ENCODE measurements around the gene INPP5A. TPM values are rescaled to one million over a fixed set of nuclear protein-coding genes. Genes with fewer than 3 reads are reported as not detected.

INPP5A gene
- total and polyA plus RNA-seq, 7 donors, result 17.6 to 132 (median 100) TPM

DNA sequence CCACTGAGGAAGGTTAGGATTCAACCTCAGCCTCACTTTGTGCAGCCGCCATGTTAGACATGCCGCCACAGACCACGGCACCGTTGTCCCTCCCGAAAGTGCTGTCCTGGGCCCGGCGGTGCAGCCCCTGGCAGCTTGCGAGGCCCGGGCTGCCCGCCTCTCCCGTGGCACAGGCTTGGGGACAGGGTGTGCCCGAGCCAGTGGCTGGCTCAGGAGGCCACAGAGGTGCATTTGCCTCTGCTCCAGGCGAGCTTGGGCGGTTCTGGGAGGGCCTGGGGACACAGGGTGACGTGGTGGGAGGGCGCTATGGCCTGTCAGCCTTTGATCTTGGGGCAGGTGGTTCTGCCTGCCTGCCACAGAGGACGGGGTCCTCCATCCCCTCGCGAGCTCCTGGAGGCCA lies 207.3 kb downstream of the INPP5A start:
- no peak for DNase-seq
- H3K4me1 ChIP-seq, result peaks cover 0 to 23% (median 19%) of the 10 kb centered on the region in 4 donors
- H3K27ac ChIP-seq, result no peak overlapping the region
- H3K36me3 ChIP-seq, result peaks cover 4 to 24% (median 6%) of the 10 kb centered on the region in 4 donors
- TF ChIP-seq POLR2A (IDR thresholded peaks at IDR 0.05), result no peak
- no peak for TF ChIP-seq POLR2AphosphoS5 (IDR thresholded peaks at IDR 0.05)
- no peak for TF ChIP-seq EP300 (IDR thresholded peaks at IDR 0.05)
- TF ChIP-seq, protein P1, sequence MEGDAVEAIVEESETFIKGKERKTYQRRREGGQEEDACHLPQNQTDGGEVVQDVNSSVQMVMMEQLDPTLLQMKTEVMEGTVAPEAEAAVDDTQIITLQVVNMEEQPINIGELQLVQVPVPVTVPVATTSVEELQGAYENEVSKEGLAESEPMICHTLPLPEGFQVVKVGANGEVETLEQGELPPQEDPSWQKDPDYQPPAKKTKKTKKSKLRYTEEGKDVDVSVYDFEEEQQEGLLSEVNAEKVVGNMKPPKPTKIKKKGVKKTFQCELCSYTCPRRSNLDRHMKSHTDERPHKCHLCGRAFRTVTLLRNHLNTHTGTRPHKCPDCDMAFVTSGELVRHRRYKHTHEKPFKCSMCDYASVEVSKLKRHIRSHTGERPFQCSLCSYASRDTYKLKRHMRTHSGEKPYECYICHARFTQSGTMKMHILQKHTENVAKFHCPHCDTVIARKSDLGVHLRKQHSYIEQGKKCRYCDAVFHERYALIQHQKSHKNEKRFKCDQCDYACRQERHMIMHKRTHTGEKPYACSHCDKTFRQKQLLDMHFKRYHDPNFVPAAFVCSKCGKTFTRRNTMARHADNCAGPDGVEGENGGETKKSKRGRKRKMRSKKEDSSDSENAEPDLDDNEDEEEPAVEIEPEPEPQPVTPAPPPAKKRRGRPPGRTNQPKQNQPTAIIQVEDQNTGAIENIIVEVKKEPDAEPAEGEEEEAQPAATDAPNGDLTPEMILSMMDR (IDR thresholded peaks at IDR 0.05), result no peak
- intact Hi-C loops (cut with DNase I), result loop anchor here (10.0 kb wide), 1 partner anchor 90 kb away; no protein-coding TSS in a partner anchor
- WGBS, 2 donors, result 93 to 95% methylated on average over 19 of the region's 19 CpGs
- no peaks in the 10 kb centered on the region for H3K27me3 ChIP-seq
- no peak overlapping the region for H3K4me3 ChIP-seq
- H3K9me3 ChIP-seq, result no peaks in the 10 kb centered on the region

DNA sequence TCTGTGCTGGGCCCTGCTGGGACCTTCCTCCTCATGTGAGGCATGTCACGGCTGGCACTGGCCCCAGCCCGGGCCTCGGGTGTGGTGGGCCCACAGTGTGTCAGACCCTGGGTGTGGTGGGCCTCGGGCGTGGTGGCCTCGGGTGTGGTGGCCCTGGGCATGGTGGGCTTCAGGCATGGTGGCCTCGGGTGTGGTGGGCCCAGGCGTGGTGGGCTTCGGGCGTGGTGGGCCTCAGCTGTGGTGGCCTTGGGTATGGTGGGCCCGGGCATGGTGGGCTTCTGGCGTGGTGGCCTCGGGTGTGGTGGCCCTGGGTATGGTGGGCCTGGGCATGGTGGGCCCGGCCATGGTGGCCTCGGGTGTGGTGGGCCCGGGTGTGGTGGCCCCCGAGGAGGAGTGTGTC lies 207.9 kb downstream of the INPP5A start:
- 87 to 91% methylated on average over 17 of the region's 17 CpGs for WGBS, 2 donors

DNA sequence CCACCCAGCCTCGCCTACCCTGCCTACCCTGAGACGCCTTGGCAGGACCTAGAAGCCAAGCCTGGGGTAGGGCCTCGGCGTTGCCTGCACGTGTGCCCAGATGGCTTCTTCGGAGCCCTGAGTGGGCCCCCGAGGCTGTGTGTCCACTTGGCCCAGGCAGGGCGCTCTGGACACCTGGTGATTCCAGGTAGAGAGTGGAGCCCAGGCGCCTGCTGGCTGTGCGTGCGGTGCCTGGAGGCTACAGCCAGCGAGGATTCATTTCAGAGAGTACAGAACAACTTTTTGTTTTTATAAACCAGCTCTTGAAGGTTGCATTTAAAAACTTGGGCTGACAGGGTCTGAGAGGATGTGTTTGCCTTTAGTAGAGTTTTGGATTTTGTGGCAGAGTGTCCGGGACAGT lies 208.4 kb downstream of the INPP5A start:
- 93 to 96% methylated on average over 13 of the region's 13 CpGs for WGBS, 2 donors
- Histone ChIP-seq H3K4me3 (no peak overlapping the region), H3K27ac (peak overlapping the region in 1 of 4 donors; percentile 60), H3K27me3 (no peaks in the 10 kb centered on the region), H3K4me1 (peaks cover 0 to 23% (median 19%) of the 10 kb centered on the region in 4 donors), H3K36me3 (peaks cover 12 to 32% (median 16%) of the 10 kb centered on the region in 4 donors), H3K9me3 (no peaks in the 10 kb centered on the region)
- no peak for DNase-seq
- TF ChIP-seq, protein P1 (IDR thresholded peaks at IDR 0.05), result no peak
- TF ChIP-seq POLR2A (IDR thresholded peaks at IDR 0.05) (no peak), POLR2AphosphoS5 (IDR thresholded peaks at IDR 0.05) (no peak), EP300 (IDR thresholded peaks at IDR 0.05) (no peak)
- intact Hi-C loops (cut with DNase I), result loop anchor here (10.0 kb wide), 1 partner anchor 91 kb away; no protein-coding TSS in a partner anchor

More for the DNA sequence above, 207.9 kb downstream of the INPP5A start:
- Histone ChIP-seq H3K36me3 (peaks cover 11 to 31% (median 13%) of the 10 kb centered on the region in 4 donors), H3K9me3 (no peaks in the 10 kb centered on the region), H3K4me1 (peaks cover 0 to 23% (median 19%) of the 10 kb centered on the region in 4 donors), H3K4me3 (no peak overlapping the region), H3K27ac (no peak overlapping the region), H3K27me3 (no peaks in the 10 kb centered on the region)
- no peak for DNase-seq
- TF ChIP-seq, protein P1 (IDR thresholded peaks at IDR 0.05), result no peak
- no peak for TF ChIP-seq POLR2A (IDR thresholded peaks at IDR 0.05)
- TF ChIP-seq POLR2AphosphoS5 (IDR thresholded peaks at IDR 0.05), result no peak
- no peak for TF ChIP-seq EP300 (IDR thresholded peaks at IDR 0.05)
- intact Hi-C loops (cut with DNase I), result loop anchor here (10.0 kb wide), 1 partner anchor 91 kb away; no protein-coding TSS in a partner anchor

DNA sequence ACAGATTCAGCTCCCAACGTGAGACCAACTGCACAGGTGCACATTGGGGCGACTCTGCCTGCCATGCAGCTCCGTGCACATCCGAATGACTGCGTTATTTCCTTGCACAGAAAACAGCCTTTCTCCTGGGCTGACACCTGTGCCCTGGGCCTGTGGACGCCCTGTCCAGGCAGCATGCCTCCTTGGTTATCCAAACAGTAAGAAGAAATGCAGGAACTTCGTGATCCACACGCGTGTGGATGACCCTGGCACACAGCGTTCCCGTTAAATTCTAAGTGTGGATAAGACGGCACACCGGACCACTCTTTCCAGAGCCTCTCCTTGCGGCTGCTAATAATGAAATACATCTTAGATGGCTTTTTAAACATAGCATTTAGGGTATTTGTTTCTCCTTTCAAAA lies 208.8 kb downstream of the INPP5A start:
- DNase-seq, result no peak
- Histone ChIP-seq H3K4me3 (no peak overlapping the region), H3K27ac (peak overlapping the region in 3 of 4 donors; percentile 8 to 60 (median 17)), H3K9me3 (no peaks in the 10 kb centered on the region), H3K36me3 (peaks cover 12 to 34% (median 18%) of the 10 kb centered on the region in 4 donors), H3K27me3 (no peaks in the 10 kb centered on the region), H3K4me1 (peaks cover 0 to 23% (median 19%) of the 10 kb centered on the region in 4 donors)
- TF ChIP-seq POLR2A (IDR thresholded peaks at IDR 0.05) (no peak), EP300 (IDR thresholded peaks at IDR 0.05) (no peak), POLR2AphosphoS5 (IDR thresholded peaks at IDR 0.05) (no peak)
- TF ChIP-seq, protein P1 (IDR thresholded peaks at IDR 0.05), result no peak
- WGBS, 2 donors, result 90 to 91% methylated on average over 14 of the region's 14 CpGs
- intact Hi-C loops (cut with DNase I), result loop anchor here (10.0 kb wide), 1 partner anchor 92 kb away; no protein-coding TSS in a partner anchor

All from sigmoid colon (tissue), 7 donors.